CD4-positive, CD25-positive, alpha-beta regulatory T cell (primary cell): ENCODE results near the gene HTR1D. TPM values are rescaled to one million over a fixed set of nuclear protein-coding genes. Genes with fewer than 3 reads are reported as not detected.
"Not testable (repeated sequence)": the region's sequence is repeated elsewhere in the genome, so short reads cannot be mapped to it uniquely, and the experiment has no call there.

Source experiments
- ATAC-seq, 2 donors: fragments of 150-1000 bp; cut with Tn5 transposase; one replicate each; pipeline ENCODE4 v1.10.0; 2021; ENCODE audit warnings: low read depth in 2 of 2, moderate number of reproducible peaks in 2 of 2, moderate library complexity in 1 of 2
- DNase-seq, 3 donors: peaks; one replicate each; pipeline versions ENCODE4 v3.0.0 to v3.0.0-alpha.2; 2012 to 2022; ENCODE audit warnings: mixed read lengths in 1 of 3
- H3K27ac ChIP-seq: one replicate; pipeline ENCODE4 v1.7.0; 2013; ENCODE audit warnings: mild to moderate bottlenecking, low read length; ENCODE audit not compliant: insufficient read depth, poor library complexity, severe bottlenecking
- H3K27me3 ChIP-seq: one replicate; pipeline ENCODE4 v1.7.0; 2013; ENCODE audit warnings: low read length; ENCODE audit not compliant: control insufficient read depth, insufficient read depth
- H3K36me3 ChIP-seq: one replicate; pipeline ENCODE4 v1.7.0; 2013; ENCODE audit warnings: mild to moderate bottlenecking, low read length, moderate library complexity; ENCODE audit not compliant: control insufficient read depth, insufficient read depth
- H3K4me1 ChIP-seq: 2 replicates; pipeline ENCODE4 v1.7.0; 2013; ENCODE audit warnings: mild to moderate bottlenecking, low read length; ENCODE audit not compliant: insufficient read depth, control insufficient read depth, poor library complexity, severe bottlenecking
- H3K4me3 ChIP-seq: one replicate; pipeline ENCODE4 v1.7.0; 2013; ENCODE audit warnings: low read depth, mild to moderate bottlenecking, low read length, moderate library complexity
- H3K9me3 ChIP-seq, 2 experiments: 1 replicate in 1 of 2; 2 replicates in 1 of 2; pipeline ENCODE4 v1.7.0; 2013; ENCODE audit warnings: low read length in 2 of 2, mild to moderate bottlenecking in 1 of 2, moderate library complexity in 1 of 2; ENCODE audit not compliant: control insufficient read depth in 2 of 2
- H3K27ac Mint-ChIP-seq, 3 donors: one replicate each; pipeline ENCODE4 v1.8.0; 2020 to 2022; ENCODE audit warnings: mild to moderate bottlenecking in 3 of 3, mixed read lengths in 3 of 3, moderate library complexity in 2 of 3
- H3K27me3 Mint-ChIP-seq: one replicate; pipeline ENCODE4 v1.8.0; 2022; ENCODE audit warnings: mild to moderate bottlenecking, mixed read lengths
- H3K36me3 Mint-ChIP-seq: one replicate; pipeline ENCODE4 v1.8.0; 2020; ENCODE audit warnings: mixed read lengths
- H3K4me1 Mint-ChIP-seq, 4 donors: one replicate each; pipeline ENCODE4 v1.8.0; 2020 to 2022; ENCODE audit warnings: mixed read lengths in 4 of 4, mild to moderate bottlenecking in 1 of 4
- H3K4me3 Mint-ChIP-seq, 4 donors: one replicate each; pipeline ENCODE4 v1.8.0; 2020 to 2022; ENCODE audit warnings: mild to moderate bottlenecking in 4 of 4, mixed read lengths in 4 of 4, moderate library complexity in 3 of 4
- H3K9me3 Mint-ChIP-seq, 7 donors: one replicate each; pipeline ENCODE4 v1.8.0; 2020 to 2022; ENCODE audit warnings: mixed read lengths in 7 of 7, mild to moderate bottlenecking in 3 of 7, moderate library complexity in 2 of 7
- polyA plus RNA-seq, 4 donors: library from polyadenylated mRNA; unstranded; fragments of 300-500 nt; fragmentation: Illumina TruSeq; gene quantifications; one replicate each; pipeline ENCODE4 v1.2.3, GENCODE V29; 2021
- total RNA-seq: library from RNA; stranded (reverse); gene quantifications from one replicate; pipeline ENCODE4 v1.2.3, GENCODE V29; 2022

Gene HTR1D
- total and polyA plus RNA-seq, 5 donors from 2014 or later, result not detected

DNA sequence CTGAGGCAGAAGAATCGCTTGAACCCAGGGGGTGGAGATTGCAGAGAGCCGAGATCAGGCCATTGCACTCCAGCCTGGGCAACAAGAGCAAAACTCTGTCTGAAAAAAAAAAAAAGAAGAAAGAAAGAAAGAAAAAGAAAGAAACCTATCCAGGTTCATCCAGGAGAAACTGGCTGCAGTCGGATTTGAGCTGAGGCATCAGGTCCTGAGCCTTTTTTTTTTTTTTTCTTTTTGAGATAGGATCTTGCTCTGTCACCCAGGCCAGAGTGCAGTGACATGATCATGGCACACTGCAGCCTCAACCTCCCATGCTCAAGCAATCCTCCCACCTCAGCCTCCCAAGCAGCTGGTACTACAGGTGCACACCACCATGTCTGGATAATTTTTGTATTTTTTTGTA is 26.1 kb downstream of the HTR1D start:
- Histone ChIP-seq H3K9me3 (no peaks in the 10 kb centered on the region), H3K4me1 (no peaks in the 10 kb centered on the region), H3K36me3 (no peaks in the 10 kb centered on the region), H3K27ac (no peak overlapping the region), H3K27me3 (peaks cover 3% of the 10 kb centered on the region), H3K4me3 (no peak overlapping the region)
- peaks cover 32% of the 10 kb centered on the region for H3K27me3 Mint-ChIP-seq
- no peak overlapping the region for H3K27ac Mint-ChIP-seq
- no peak overlapping the region for H3K4me3 Mint-ChIP-seq
- peaks cover 0 to 1% (median 0%) of the 10 kb centered on the region in 7 donors for H3K9me3 Mint-ChIP-seq
- no peaks in the 10 kb centered on the region for H3K4me1 Mint-ChIP-seq
- H3K36me3 Mint-ChIP-seq, result no peaks in the 10 kb centered on the region
- DNase-seq, result no peak
- ATAC-seq, result no peak

GRCh38 chr1:23188936-23189452 is 28.3 kb downstream of the HTR1D start:
- ATAC-seq, DNase-seq, H3K9me3 Mint-ChIP-seq, H3K27ac ChIP-seq, H3K36me3 ChIP-seq, H3K4me1 Mint-ChIP-seq, H3K4me3 ChIP-seq, H3K4me3 Mint-ChIP-seq, H3K4me1 ChIP-seq, H3K27me3 ChIP-seq, H3K9me3 ChIP-seq, H3K36me3 Mint-ChIP-seq, H3K27ac Mint-ChIP-seq: not testable (repeated sequence)
- H3K27me3 Mint-ChIP-seq, result peaks cover 31% of the 10 kb centered on the region

DNA sequence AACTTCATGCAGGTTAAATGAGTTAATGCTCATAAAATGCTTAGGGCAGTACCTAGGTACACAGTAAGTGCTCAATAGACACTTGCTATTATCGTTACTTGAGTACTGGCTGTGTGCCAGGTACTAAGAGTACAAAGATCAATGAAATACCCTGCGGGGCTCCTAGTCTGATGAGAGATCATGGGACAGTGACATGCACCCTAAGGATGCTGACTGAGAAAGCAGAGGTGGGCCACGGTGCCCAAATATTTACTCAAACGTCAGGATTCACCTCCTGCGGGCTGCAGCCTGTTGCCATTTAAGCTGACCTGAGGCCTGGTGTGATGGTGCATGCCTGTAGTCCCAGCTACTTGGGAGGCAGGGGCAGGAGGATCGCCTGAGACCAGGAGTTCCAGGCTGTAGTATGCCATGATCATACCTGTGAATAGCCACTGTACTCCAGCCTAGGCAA is 28.8 kb downstream of the HTR1D start:
- no peak overlapping the region for H3K27ac Mint-ChIP-seq
- H3K27me3 ChIP-seq, result peaks cover under 1% of the 10 kb centered on the region
- no peaks in the 10 kb centered on the region for H3K36me3 ChIP-seq
- H3K27me3 Mint-ChIP-seq, result peaks cover 30% of the 10 kb centered on the region
- no peaks in the 10 kb centered on the region for H3K36me3 Mint-ChIP-seq
- H3K4me1 Mint-ChIP-seq, result peaks cover 0 to 11% (median 9%) of the 10 kb centered on the region in 4 donors
- H3K27ac ChIP-seq, result no peak overlapping the region
- no peak overlapping the region for H3K4me3 ChIP-seq
- no peak for ATAC-seq
- no peaks in the 10 kb centered on the region for H3K9me3 ChIP-seq
- H3K9me3 Mint-ChIP-seq, result peaks cover 0 to under 1% (median 0%) of the 10 kb centered on the region in 7 donors
- peaks cover 3% of the 10 kb centered on the region for H3K4me1 ChIP-seq
- no peak for DNase-seq
- H3K4me3 Mint-ChIP-seq, result no peak overlapping the region

- no peak overlapping the region for H3K27ac Mint-ChIP-seq
- DNase-seq (no peak), ATAC-seq (no peak)
- H3K4me3 ChIP-seq, result no peak overlapping the region
- peaks cover 0 to 2% (median 0%) of the 10 kb centered on the region in 7 donors for H3K9me3 Mint-ChIP-seq
- no peaks in the 10 kb centered on the region for H3K27me3 ChIP-seq
- no peaks in the 10 kb centered on the region for H3K9me3 ChIP-seq
- peaks cover 0 to 11% (median 9%) of the 10 kb centered on the region in 4 donors for H3K4me1 Mint-ChIP-seq
- H3K27ac ChIP-seq, result no peak overlapping the region
- peaks cover 23% of the 10 kb centered on the region for H3K27me3 Mint-ChIP-seq
- H3K4me1 ChIP-seq, result peaks cover 3% of the 10 kb centered on the region
- H3K36me3 ChIP-seq, result no peaks in the 10 kb centered on the region
- no peaks in the 10 kb centered on the region for H3K36me3 Mint-ChIP-seq
- H3K4me3 Mint-ChIP-seq, result no peak overlapping the region
Measured at GRCh38 chr1:23187637-23188036, 29.7 kb downstream of the HTR1D start.

GRCh38 chr1:23185381-23185780 is 31.9 kb downstream of the HTR1D start:
- no peaks in the 10 kb centered on the region for H3K36me3 Mint-ChIP-seq
- peaks cover 0 to 11% (median 9%) of the 10 kb centered on the region in 4 donors for H3K4me1 Mint-ChIP-seq
- H3K4me3 Mint-ChIP-seq, result no peak overlapping the region
- H3K4me1 ChIP-seq, result peaks cover 3% of the 10 kb centered on the region
- H3K36me3 ChIP-seq, result no peaks in the 10 kb centered on the region
- no peaks in the 10 kb centered on the region for H3K27me3 ChIP-seq
- peaks cover 27% of the 10 kb centered on the region for H3K27me3 Mint-ChIP-seq
- no peak overlapping the region for H3K27ac ChIP-seq
- DNase-seq (no peak), ATAC-seq (no peak)
- H3K9me3 ChIP-seq, result no peaks in the 10 kb centered on the region
- no peak overlapping the region for H3K27ac Mint-ChIP-seq
- H3K9me3 Mint-ChIP-seq, result peaks cover 0 to 2% (median 0%) of the 10 kb centered on the region in 7 donors
- no peak overlapping the region for H3K4me3 ChIP-seq

GRCh38 chr1:23184212-23184934 is 32.9 kb downstream of the HTR1D start:
- Histone ChIP-seq H3K36me3 (no peaks in the 10 kb centered on the region), H3K27ac (no peak overlapping the region), H3K9me3 (no peaks in the 10 kb centered on the region), H3K27me3 (no peaks in the 10 kb centered on the region), H3K4me3 (peak overlapping the region; percentile 32), H3K4me1 (peaks cover 3% of the 10 kb centered on the region)
- DNase-seq (peak; percentile 28 to 56 (median 51)), ATAC-seq (peak; percentile 34 to 52)
- Mint-ChIP-seq H3K36me3 (no peaks in the 10 kb centered on the region), H3K27ac (peak overlapping the region in 1 of 3 donors; percentile 7), H3K4me3 (peak overlapping the region in 3 of 4 donors; percentile 22 to 80 (median 76)), H3K9me3 (peaks cover 0 to 2% (median 0%) of the 10 kb centered on the region in 7 donors), H3K4me1 (peaks cover 0 to 11% (median 9%) of the 10 kb centered on the region in 4 donors), H3K27me3 (peaks cover 26% of the 10 kb centered on the region)

GRCh38 chr1:23179862-23180261 is 37.4 kb downstream of the HTR1D start:
- H3K4me1 ChIP-seq, result peaks cover 11% of the 10 kb centered on the region
- no peak overlapping the region for H3K4me3 Mint-ChIP-seq

More at GRCh38 chr1:23179862-23180261, 37.4 kb downstream of the HTR1D start:
- H3K4me1 Mint-ChIP-seq, result peaks cover 2 to 18% (median 15%) of the 10 kb centered on the region in 4 donors
- Histone ChIP-seq H3K4me3 (no peak overlapping the region), H3K9me3 (no peaks in the 10 kb centered on the region), H3K36me3 (no peaks in the 10 kb centered on the region), H3K27me3 (peaks cover 8% of the 10 kb centered on the region), H3K27ac (no peak overlapping the region)
- H3K27ac Mint-ChIP-seq, result no peak overlapping the region
- ATAC-seq, result no peak
- peaks cover 0 to 2% (median 0%) of the 10 kb centered on the region in 7 donors for H3K9me3 Mint-ChIP-seq
- H3K27me3 Mint-ChIP-seq, result peaks cover 34% of the 10 kb centered on the region
- DNase-seq, result no peak
- H3K36me3 Mint-ChIP-seq, result no peaks in the 10 kb centered on the region
